OCI-LY3 (cell line): ENCODE results near the gene TPH2.

Experiments
- CTCF ChIP-seq: fragments of 200-600, 300-600 bp; sonication (generic); IDR thresholded peaks from 2 replicates; pipeline ENCODE4 v1.5.1; 2014; ENCODE audit warnings: antibody characterized with exemption, low read length, low read depth
- EZH2phosphoT487 ChIP-seq: fragments of 200-600 bp; shearing (Covaris generic); IDR thresholded peaks from 2 replicates; pipeline ENCODE4 v1.6.1; 2018; ENCODE audit warnings: antibody characterized with exemption, mixed run types, low read depth

DNA sequence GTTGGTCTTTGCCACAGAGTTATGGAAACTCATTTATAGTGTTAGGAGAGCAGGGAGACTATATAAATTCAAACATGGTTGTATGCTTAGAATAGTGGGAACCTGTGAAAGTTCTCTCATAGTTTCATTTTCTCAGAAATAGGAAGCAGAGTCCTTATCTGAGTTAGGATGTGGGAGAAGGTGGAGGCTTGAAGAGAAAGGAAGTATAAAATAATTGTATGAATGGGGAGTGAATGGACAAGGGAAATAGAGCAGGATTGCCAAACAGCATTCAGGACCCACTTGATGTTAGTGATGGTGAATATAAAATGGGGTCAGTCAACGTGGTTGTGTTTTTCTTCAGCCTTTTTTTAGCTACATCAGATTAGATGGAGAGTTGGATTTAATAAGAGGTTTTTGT is 34.0 kb upstream of the TPH2 start:
- TF ChIP-seq CTCF (no peak), EZH2phosphoT487 (no peak)
